ENCODE measurements around the gene FXYD3.

The FXYD3 gene

DNA sequence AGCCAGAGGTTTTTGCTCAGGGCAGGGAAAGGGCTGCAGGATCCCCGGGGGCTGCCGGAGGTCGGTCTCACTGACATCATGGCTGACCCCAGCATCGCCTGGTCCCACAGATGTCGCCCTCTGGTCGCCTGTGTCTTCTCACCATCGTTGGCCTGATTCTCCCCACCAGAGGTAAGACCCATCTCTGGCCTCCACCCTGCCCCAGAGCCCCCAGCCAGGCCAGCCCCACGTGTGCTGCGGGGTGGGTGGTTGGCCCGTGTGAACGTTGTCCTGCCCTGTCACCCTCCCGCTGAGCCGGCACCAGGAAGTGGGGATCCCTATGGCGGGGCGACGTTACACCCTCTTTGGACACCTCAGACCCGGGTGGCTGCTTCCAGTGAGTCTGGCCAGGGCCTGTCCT is 39.8 kb downstream of the FXYD3 start:
- H3K27ac ChIP-seq (ENCODE audit: low read depth, low read length, severe bottlenecking) = no peak overlapping the region
- H3K36me3 ChIP-seq (ENCODE audit: control insufficient read depth, insufficient read depth, low read length) = peaks cover 38% of the 10 kb centered on the region
- peaks cover 10% of the 10 kb centered on the region for H3K4me1 ChIP-seq (ENCODE audit: control insufficient read depth, insufficient read depth, low read length, poor library complexity, severe bottlenecking)
- 17 to 26% methylated on average over 17 of the region's 17 CpGs for WGBS, 2 experiments (ENCODE audit: insufficient coverage in 2 of 2)
- peak overlapping the region; percentile 66 for H3K4me3 ChIP-seq (ENCODE audit: extremely low read depth, insufficient read depth, low read length, poor library complexity, severe bottlenecking)
- no peaks in the 10 kb centered on the region for H3K9me3 ChIP-seq (ENCODE audit: control insufficient read depth, low read length)

DNA sequence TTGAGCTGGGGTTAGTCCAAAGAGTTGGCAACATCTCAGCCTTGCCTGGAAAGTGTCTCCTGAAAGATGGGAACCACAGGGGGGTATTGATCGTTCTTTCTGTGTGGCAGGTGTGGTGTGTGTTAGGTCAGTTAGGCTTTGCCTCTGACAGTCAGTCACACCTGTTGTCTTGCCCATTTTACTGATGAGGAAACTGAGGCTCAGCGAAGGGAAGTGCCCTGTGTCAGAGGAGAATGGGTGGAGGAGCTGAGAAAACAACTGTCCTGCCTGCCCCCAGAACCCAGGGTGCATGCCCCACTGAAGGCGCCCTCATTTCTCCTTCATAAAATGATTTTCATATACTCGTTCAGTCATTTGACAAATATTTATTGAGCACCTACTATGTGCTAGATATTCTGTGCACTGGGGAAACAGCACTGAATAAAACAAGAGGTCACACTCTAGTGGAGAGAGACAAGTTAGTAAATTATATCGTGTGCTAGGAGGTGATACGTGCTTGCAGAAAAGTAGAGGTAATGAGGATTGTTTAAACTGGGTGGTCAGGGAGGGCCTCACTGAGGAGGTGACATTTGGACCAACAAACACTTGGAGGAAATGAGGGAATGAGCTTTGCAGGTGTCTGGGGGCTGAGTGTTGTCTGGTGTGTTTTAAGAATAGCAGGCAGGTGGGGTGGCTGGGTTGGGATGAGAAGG is 40.5 kb downstream of the FXYD3 start:
- no peak overlapping the region for H3K27ac ChIP-seq (ENCODE audit: low read depth, low read length, severe bottlenecking)
- WGBS, 2 experiments (ENCODE audit: insufficient coverage in 2 of 2) = 97 to 98% methylated on average over 3 to 4 of the region's 6 CpGs

DNA sequence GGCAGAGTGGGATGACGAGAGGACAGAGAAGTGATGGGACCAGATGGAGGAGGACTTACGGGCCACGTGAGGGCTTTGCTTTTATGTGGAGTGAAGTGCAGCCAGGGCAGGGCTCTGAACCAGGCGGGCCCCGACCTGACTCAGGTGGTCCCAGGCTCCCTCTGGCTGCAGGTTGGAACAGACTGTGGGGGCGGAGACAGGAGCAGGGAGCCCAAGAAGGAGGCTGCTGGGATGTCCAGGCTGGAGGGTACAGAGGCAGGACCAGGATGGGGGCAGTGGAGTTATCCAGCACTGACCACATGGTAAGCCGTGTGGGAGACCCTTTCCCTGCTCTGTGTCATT is 41.0 kb downstream of the FXYD3 start:
- Histone ChIP-seq H3K4me3 (ENCODE audit: extremely low read depth, insufficient read depth, low read length, poor library complexity, severe bottlenecking) (no peak overlapping the region), H3K36me3 (ENCODE audit: control insufficient read depth, insufficient read depth, low read length) (peaks cover 50% of the 10 kb centered on the region), H3K4me1 (ENCODE audit: control insufficient read depth, insufficient read depth, low read length, poor library complexity, severe bottlenecking) (peaks cover 10% of the 10 kb centered on the region), H3K9me3 (ENCODE audit: control insufficient read depth, low read length) (peaks cover 3% of the 10 kb centered on the region), H3K27ac (ENCODE audit: low read depth, low read length, severe bottlenecking) (no peak overlapping the region)
- 89 to 95% methylated on average over 6 to 7 of the region's 7 CpGs for WGBS, 2 experiments (ENCODE audit: insufficient coverage in 2 of 2)

More for the DNA sequence above, 40.5 kb downstream of the FXYD3 start:
- Histone ChIP-seq H3K4me1 (ENCODE audit: control insufficient read depth, insufficient read depth, low read length, poor library complexity, severe bottlenecking) (peaks cover 10% of the 10 kb centered on the region), H3K36me3 (ENCODE audit: control insufficient read depth, insufficient read depth, low read length) (peaks cover 45% of the 10 kb centered on the region), H3K9me3 (ENCODE audit: control insufficient read depth, low read length) (no peaks in the 10 kb centered on the region), H3K4me3 (ENCODE audit: extremely low read depth, insufficient read depth, low read length, poor library complexity, severe bottlenecking) (peak overlapping the region; percentile 66)

DNA sequence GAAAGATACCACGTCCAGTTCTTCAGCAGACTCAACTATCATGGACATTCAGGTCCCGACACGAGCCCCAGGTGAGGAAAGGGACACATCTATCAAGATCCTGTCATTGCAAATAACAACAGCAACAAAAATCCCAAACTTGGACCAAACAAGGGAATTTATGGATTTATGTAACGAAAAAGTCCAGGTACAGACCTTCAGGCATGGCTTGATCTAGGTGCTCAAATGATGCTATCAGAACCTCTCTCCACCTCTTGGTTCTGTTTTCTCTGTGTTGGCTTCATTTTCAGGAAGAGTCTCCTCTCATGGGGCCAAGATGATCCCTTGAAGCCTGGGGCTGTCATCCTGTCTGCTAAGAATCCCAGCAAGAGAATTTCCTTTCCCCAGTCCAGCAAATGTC is 41.8 kb downstream of the FXYD3 start:
- H3K4me1 ChIP-seq (ENCODE audit: control insufficient read depth, insufficient read depth, low read length, poor library complexity, severe bottlenecking) = peaks cover 10% of the 10 kb centered on the region
- no peak overlapping the region for H3K4me3 ChIP-seq (ENCODE audit: extremely low read depth, insufficient read depth, low read length, poor library complexity, severe bottlenecking)
- WGBS, 2 experiments (ENCODE audit: insufficient coverage in 2 of 2) = 93 to 94% methylated on average over 3 of the region's 4 CpGs
- H3K9me3 ChIP-seq (ENCODE audit: control insufficient read depth, low read length) = peaks cover 11% of the 10 kb centered on the region
- H3K27ac ChIP-seq (ENCODE audit: low read depth, low read length, severe bottlenecking) = no peak overlapping the region
- peaks cover 58% of the 10 kb centered on the region for H3K36me3 ChIP-seq (ENCODE audit: control insufficient read depth, insufficient read depth, low read length)

DNA sequence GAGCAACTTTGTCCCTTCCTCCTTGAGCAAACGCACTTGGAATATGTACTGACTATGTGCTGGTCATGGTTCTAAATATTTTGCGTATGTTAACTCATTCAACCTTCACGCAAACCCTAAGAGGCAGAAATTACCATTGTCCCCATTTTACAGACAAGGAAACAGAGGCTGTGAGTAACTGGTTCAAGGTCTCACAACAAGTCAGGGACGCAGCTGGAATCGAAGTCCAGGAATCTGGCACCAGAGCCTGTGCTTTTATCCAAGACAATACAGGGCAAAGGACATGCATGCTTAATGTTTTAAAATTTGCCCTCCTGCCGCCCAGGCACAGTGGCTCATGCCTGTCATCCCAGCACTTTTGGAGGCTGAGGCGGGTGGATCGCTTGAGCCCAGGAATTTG is 44.0 kb downstream of the FXYD3 start:
- Histone ChIP-seq H3K9me3 (ENCODE audit: control insufficient read depth, low read length) (peaks cover 29% of the 10 kb centered on the region), H3K4me1 (ENCODE audit: control insufficient read depth, insufficient read depth, low read length, poor library complexity, severe bottlenecking) (peaks cover 4% of the 10 kb centered on the region), H3K36me3 (ENCODE audit: control insufficient read depth, insufficient read depth, low read length) (peaks cover 80% of the 10 kb centered on the region), H3K27ac (ENCODE audit: low read depth, low read length, severe bottlenecking) (no peak overlapping the region), H3K4me3 (ENCODE audit: extremely low read depth, insufficient read depth, low read length, poor library complexity, severe bottlenecking) (no peak overlapping the region)
- 96 to 98% methylated on average over 5 to 7 of the region's 8 CpGs for WGBS, 2 experiments (ENCODE audit: insufficient coverage in 2 of 2)

DNA sequence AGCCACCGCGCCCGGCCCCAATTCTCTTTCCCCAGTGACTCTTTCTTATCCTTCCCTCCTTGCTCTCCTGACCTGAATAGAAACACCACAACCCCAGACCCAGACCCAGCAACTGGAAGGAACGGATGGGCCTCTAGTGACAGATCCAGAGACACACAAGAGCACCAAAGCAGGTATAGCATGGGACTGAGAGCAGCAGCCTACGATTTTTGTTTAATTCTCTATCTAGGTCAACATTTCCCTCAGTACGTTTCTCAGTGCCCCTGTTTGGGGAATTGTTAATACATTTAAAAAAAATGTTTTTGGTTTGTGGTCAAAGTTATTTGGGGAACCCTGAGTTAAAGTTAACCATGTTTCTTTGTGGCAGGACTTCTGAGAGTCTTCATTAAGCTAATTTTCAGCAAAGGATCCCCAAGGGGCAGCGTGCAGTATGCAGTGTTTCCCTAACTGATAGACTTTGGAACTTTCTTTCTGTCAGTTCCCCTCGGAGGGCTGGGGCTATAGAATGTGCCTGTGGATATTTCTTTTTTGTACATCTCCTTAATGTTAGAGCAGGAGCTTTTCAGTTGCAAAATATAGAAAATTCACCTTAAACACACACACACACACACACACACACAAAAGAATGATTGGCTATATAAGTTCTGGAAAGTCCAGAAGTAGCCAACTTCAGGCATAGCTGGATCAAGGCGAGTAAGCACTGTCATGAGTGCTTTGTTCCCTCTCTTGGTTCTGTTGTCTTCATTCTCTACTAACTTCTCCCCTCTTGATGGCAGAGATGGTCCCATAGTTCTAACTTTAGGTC is 45.2 kb downstream of the FXYD3 start:
- peaks cover 4% of the 10 kb centered on the region for H3K4me1 ChIP-seq (ENCODE audit: control insufficient read depth, insufficient read depth, low read length, poor library complexity, severe bottlenecking)
- H3K27ac ChIP-seq (ENCODE audit: low read depth, low read length, severe bottlenecking) = no peak overlapping the region
- H3K4me3 ChIP-seq (ENCODE audit: extremely low read depth, insufficient read depth, low read length, poor library complexity, severe bottlenecking) = no peak overlapping the region
- WGBS, 2 experiments (ENCODE audit: insufficient coverage in 2 of 2) = 94 to 95% methylated on average over 3 to 6 of the region's 9 CpGs
- H3K9me3 ChIP-seq (ENCODE audit: control insufficient read depth, low read length) = peaks cover 34% of the 10 kb centered on the region
- peaks cover 92% of the 10 kb centered on the region for H3K36me3 ChIP-seq (ENCODE audit: control insufficient read depth, insufficient read depth, low read length)

DNA sequence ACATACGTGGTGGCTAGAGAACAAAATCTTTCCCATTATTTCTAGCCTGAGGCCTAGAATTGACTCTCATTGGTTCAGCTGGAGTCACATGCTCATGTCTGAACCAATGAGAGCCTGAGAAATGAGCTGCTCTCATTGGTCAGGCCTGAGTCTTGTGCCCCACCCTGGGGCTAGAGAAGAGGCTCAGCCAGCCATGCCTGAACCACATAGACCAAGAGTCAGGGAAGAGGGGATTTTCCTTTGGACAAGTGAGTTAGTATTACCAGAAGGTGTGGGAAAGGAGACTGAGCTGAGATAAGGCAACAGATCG is 45.8 kb downstream of the FXYD3 start:
- Histone ChIP-seq H3K27ac (ENCODE audit: low read depth, low read length, severe bottlenecking) (no peak overlapping the region), H3K4me1 (ENCODE audit: control insufficient read depth, insufficient read depth, low read length, poor library complexity, severe bottlenecking) (no peaks in the 10 kb centered on the region), H3K4me3 (ENCODE audit: extremely low read depth, insufficient read depth, low read length, poor library complexity, severe bottlenecking) (no peak overlapping the region), H3K36me3 (ENCODE audit: control insufficient read depth, insufficient read depth, low read length) (peaks cover 97% of the 10 kb centered on the region), H3K9me3 (ENCODE audit: control insufficient read depth, low read length) (peaks cover 40% of the 10 kb centered on the region)
- 92 to 100% methylated on average over 1 of the region's 2 CpGs for WGBS, 2 experiments (ENCODE audit: insufficient coverage in 2 of 2)

DNA sequence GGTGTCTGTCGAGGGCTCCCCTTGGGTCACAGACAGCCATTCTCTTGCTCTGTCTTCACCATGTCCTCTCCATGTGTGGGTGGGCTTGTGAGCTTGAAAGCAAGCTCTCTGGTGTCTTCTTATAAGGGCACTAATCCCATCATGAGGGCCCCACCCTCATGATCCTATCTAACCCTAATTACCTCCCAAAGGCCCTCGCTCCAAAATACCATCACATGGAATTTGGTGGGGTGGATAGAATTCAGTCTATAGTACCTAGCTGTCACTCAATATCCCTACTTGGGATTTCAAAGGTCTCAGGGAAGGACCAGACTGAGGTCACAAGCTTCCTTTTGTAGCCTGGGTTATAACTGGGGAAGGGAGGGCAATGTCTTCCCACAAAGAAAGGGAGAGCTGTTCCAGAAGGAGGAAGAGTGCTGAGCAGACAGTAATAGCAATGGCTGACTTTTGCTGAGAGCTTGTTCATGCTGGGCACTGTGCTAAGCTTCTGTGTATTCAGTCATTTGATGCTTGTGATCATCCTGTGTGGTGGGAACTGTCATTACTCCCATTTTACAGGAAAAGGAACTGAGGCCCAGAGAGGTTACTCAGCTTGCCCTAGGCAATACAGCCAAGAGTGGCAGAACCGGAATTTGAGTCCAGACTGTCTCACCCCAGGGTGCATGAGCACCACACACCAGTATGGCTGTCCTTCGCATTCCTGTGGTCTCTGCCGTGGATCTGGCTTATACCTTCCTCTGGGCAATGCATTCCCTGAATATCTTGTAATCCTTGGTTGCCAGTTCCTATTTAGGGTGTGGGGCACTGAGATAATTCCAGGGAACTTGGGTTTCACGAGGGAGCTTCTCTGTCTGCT is 47.1 kb downstream of the FXYD3 start:
- Histone ChIP-seq H3K36me3 (ENCODE audit: control insufficient read depth, insufficient read depth, low read length) (peaks cover 98% of the 10 kb centered on the region), H3K27ac (ENCODE audit: low read depth, low read length, severe bottlenecking) (no peak overlapping the region), H3K4me1 (ENCODE audit: control insufficient read depth, insufficient read depth, low read length, poor library complexity, severe bottlenecking) (no peaks in the 10 kb centered on the region), H3K9me3 (ENCODE audit: control insufficient read depth, low read length) (peaks cover 42% of the 10 kb centered on the region), H3K4me3 (ENCODE audit: extremely low read depth, insufficient read depth, low read length, poor library complexity, severe bottlenecking) (no peak overlapping the region)
- 88 to 95% methylated on average over 4 to 5 of the region's 6 CpGs for WGBS, 2 experiments (ENCODE audit: insufficient coverage in 2 of 2)

DNA sequence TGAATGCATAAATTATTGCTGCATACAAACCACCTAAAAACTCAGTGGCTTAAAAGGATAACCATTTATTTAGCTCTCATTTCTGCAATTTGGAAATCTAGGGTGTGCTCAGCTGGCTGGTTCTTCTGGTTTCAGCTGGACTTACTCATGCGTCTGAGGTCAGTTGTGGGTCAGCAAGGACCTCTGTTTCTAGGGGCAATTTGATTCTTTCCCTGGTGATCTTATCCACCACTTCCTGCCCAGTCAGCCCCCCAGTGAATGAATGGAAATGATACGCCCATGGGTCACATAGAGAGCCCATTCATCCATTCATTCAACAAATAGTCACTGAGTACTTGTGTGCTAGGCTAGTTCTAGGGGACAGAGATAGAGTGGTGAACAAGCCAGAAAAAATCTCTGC is 48.8 kb downstream of the FXYD3 start:
- WGBS, 2 experiments (ENCODE audit: insufficient coverage in 2 of 2) = 100% methylated on average over 1 to 2 of the region's 2 CpGs
- peaks cover 95% of the 10 kb centered on the region for H3K36me3 ChIP-seq (ENCODE audit: control insufficient read depth, insufficient read depth, low read length)
- no peaks in the 10 kb centered on the region for H3K4me1 ChIP-seq (ENCODE audit: control insufficient read depth, insufficient read depth, low read length, poor library complexity, severe bottlenecking)
- no peak overlapping the region for H3K27ac ChIP-seq (ENCODE audit: low read depth, low read length, severe bottlenecking)
- H3K4me3 ChIP-seq (ENCODE audit: extremely low read depth, insufficient read depth, low read length, poor library complexity, severe bottlenecking) = no peak overlapping the region
- peaks cover 42% of the 10 kb centered on the region for H3K9me3 ChIP-seq (ENCODE audit: control insufficient read depth, low read length)

DNA sequence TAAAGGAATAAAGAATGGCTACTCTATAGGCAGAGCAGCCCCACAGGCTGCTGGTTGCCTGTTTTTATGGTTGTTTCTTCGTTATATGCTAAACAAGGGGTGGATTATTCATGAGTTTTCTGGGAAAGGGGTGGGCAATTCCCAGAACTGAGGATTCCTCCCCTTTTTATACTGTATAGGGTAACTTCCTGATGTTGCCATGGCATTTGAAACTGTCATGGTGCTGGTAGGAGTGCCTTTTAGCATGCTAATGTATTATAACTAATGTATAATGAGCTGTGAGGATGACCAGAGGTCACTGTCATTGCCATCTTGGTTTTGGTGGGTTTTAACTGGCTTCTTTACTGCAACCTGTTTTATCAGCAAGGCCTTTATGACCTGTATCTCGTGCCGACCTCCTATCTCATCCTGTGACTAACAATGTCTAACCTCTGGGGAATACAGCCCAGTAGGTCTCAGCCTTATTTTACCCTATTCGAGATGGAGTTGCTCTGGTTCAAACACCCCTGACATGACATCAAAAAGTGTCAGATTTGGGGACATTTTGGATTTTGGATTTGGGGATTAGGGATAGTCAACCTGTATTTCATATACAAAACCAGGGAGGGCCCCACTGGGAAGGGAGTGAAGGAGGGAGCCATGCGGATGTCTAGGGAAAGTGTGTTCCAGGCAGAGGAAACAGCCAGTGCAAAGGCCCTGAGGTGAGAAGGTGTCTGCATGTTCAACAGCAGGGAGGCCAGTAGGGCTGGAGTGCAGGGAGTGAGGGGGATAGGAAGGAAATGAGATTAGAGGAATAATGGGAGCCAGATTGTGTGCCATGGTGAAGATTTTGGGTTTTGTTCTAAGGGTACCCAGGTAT is 49.8 kb downstream of the FXYD3 start:
- peaks cover 94% of the 10 kb centered on the region for H3K36me3 ChIP-seq (ENCODE audit: control insufficient read depth, insufficient read depth, low read length)
- H3K4me1 ChIP-seq (ENCODE audit: control insufficient read depth, insufficient read depth, low read length, poor library complexity, severe bottlenecking) = no peaks in the 10 kb centered on the region
- no peak overlapping the region for H3K27ac ChIP-seq (ENCODE audit: low read depth, low read length, severe bottlenecking)
- H3K4me3 ChIP-seq (ENCODE audit: extremely low read depth, insufficient read depth, low read length, poor library complexity, severe bottlenecking) = no peak overlapping the region
- H3K9me3 ChIP-seq (ENCODE audit: control insufficient read depth, low read length) = peaks cover 42% of the 10 kb centered on the region
- 67 to 93% methylated on average over 3 to 4 of the region's 5 CpGs for WGBS, 2 experiments (ENCODE audit: insufficient coverage in 2 of 2)
